ENCODE data around the gene TNNI3K.
"Not testable (repeated sequence)": the region's sequence is repeated elsewhere in the genome, so short reads cannot be mapped to it uniquely, and the experiment has no call there.

Gene TNNI3K, protein sequence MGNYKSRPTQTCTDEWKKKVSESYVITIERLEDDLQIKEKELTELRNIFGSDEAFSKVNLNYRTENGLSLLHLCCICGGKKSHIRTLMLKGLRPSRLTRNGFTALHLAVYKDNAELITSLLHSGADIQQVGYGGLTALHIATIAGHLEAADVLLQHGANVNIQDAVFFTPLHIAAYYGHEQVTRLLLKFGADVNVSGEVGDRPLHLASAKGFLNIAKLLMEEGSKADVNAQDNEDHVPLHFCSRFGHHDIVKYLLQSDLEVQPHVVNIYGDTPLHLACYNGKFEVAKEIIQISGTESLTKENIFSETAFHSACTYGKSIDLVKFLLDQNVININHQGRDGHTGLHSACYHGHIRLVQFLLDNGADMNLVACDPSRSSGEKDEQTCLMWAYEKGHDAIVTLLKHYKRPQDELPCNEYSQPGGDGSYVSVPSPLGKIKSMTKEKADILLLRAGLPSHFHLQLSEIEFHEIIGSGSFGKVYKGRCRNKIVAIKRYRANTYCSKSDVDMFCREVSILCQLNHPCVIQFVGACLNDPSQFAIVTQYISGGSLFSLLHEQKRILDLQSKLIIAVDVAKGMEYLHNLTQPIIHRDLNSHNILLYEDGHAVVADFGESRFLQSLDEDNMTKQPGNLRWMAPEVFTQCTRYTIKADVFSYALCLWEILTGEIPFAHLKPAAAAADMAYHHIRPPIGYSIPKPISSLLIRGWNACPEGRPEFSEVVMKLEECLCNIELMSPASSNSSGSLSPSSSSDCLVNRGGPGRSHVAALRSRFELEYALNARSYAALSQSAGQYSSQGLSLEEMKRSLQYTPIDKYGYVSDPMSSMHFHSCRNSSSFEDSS

DNA sequence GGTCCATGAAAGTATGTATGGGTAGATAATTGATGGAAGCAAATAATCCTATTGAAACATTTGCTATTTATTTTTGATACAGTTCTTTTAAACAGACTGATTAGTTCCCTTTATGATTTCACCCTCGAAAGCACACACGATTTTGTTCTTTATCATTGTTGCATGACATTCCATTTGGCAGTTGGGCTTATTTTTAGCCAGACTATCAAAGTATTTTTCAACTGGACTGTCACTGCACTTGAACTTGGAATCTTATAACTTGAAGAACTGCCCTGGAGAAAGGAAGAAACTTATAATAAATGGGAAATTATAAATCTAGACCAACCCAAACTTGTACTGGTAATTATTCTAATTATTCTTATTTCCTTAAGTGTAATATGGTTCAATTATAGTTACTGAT, at the start of gene TNNI3K:
TNNI3K (plus strand) TSS at position 235 of the 400 bp plus-strand sequence; CDS start at position 300, 65 bp downstream.
- no peak for DNase-seq (ENCODE audit: low read depth)

- DNase-seq (ENCODE audit: low read depth) = peak; percentile 40
Observed at GRCh38 chr1:74193908-74194307, 41.3 kb upstream of the TNNI3K start.

DNA sequence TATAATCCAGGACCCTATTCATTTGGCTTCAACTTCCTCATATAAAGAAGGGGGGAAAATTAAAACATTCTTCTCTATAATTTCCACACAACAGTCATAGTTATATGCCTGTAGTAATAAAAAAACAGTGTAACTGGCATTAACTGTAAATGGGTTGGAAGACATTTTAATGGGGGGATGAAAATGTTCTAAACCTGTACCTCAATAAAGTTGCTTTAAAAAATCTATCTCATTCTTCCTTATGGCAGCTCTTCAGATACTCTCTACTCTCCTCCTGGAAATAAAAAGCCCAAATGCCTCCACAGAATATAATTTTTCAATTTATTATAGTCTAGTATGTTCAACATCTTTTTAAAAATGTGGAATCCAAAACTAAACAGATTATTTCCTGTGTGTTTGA, 39.8 kb upstream of the TNNI3K start:
- no peak for DNase-seq (ENCODE audit: low read depth)

GRCh38 chr1:74197255-74197654, 37.9 kb upstream of the TNNI3K start:
- DNase-seq (ENCODE audit: low read depth) = no peak

DNA sequence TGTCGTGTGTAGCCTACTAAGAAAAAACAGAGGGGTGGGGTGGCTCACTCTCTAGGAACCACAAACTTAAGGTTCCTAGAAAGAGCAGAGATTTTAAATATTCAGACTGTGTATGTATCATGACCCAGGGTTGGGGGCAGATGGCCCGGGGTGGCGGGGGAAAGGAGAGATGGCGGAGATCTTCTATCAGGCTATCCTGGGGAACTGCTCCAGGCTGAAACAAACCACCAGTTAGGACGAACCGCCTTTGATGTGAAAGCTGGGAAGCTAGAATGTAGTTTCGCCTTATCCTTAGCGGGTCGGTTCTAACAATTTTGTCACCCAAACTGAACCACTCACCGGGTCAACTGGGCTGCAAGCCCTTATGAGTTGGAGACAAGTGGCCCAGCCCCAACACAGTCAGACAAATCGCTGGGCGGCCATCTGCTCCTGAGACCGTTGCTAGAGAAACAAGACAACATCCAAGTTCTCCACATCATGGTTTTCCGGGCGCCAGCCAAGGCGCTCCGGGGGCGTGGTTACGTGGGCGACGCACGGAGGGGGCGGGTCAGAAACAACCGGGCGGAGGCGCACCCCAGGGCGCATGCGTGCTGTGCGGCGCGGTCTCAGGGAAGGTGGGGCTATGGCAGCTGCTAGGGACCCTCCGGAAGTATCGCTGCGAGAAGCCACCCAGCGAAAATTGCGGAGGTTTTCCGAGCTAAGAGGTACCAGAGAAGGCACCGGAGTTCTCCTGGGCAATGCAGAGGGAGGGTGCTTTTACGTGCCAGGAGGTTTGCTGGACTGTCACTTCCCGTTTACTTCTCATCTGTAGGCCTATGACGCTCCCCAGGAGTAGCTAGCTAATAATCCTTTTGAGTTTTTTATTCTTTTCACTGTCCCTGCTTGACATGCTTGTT, 37.3 kb upstream of the TNNI3K start, which contains the start of the genes FPGT and LRRIQ3:
FPGT (plus strand) TSS at position 586 of the 896 bp plus-strand sequence; CDS start at position 623, 37 bp downstream.
LRRIQ3 (minus strand) TSS at position 520 of the 896 bp plus-strand sequence. CDS start 14,492 bp downstream, outside the sequence.
- peak; percentile 94 for DNase-seq (ENCODE audit: low read depth)

DNA sequence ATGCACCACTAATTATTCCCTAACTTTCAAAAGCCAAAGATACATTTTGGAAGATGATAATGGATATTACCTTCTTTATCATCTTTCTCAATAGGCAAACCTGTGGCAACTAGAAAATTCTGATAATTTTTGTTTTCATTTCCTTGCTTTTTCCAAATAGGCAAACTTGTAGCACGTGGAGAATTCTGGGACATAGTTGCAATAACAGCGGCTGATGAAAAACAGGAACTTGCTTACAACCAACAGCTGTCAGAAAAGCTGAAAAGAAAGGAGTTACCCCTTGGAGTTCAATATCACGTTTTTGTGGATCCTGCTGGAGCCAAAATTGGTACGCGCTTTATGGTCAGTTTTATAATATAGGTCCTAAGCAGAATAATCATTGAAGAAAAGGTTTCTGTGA, 35.7 kb upstream of the TNNI3K start:
- no peak for DNase-seq (ENCODE audit: low read depth)

DNA sequence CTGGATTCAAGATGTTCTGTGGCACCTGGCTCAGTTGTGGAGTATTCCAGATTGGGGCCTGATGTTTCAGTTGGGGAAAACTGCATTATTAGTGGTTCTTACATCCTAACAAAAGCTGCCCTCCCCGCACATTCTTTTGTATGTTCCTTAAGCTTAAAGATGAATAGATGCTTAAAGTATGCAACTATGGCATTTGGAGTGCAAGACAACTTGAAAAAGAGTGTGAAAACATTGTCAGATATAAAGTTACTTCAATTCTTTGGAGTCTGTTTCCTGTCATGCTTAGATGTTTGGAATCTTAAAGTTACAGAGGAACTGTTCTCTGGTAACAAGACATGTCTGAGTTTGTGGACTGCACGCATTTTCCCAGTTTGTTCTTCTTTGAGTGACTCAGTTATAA, 29.9 kb upstream of the TNNI3K start:
- DNase-seq (ENCODE audit: low read depth) = peak; percentile 65

- DNase-seq (ENCODE audit: low read depth) = no peak
Observed at GRCh38 chr1:74215229-74215628, 20.0 kb upstream of the TNNI3K start.

DNA sequence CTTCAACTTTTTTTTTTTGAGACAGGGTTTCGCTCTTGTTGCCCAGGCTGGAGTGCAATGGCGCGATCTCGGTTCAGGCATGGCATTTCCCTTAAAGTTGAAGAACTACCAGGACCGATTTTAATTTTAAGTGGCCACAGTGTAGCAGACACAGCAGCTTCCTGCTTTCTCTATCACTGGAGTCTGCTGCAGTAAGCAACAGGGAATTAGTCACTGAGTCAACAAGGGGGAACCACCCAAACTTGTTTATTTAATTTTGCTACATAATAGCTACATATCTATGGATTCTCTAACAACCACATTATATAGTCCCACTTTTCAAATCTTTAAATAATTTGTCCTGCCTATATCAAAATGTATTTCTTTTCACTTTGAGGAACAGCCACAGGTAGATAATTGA, 12.5 kb upstream of the TNNI3K start:
- DNase-seq (ENCODE audit: low read depth) = no peak

- DNase-seq (ENCODE audit: low read depth) = no peak
Observed at GRCh38 chr1:74223453-74223852, 11.7 kb upstream of the TNNI3K start.

DNA sequence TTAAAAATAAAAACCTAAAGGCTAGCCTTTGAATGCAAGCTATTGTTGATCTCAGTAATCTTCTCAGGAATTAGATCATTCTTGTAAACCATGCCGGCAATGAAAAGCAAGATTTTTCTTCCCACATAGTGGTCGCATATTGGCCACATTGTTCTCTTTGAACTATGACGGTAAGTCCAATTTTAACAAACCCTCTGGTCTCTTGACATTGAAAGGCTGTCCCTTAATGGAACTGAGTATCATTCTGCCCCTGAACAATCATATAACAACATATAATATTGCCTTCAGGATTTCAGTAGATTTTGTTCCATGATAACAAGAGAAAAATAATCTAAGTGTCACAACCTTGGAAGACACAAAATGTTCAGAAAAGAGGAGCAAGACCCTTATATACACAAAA, 1.3 kb downstream of the TNNI3K start:
- DNase-seq (ENCODE audit: low read depth) = no peak

GRCh38 chr1:74237035-74237434, 1.8 kb downstream of the TNNI3K start:
- DNase-seq (ENCODE audit: low read depth) = no peak

DNA sequence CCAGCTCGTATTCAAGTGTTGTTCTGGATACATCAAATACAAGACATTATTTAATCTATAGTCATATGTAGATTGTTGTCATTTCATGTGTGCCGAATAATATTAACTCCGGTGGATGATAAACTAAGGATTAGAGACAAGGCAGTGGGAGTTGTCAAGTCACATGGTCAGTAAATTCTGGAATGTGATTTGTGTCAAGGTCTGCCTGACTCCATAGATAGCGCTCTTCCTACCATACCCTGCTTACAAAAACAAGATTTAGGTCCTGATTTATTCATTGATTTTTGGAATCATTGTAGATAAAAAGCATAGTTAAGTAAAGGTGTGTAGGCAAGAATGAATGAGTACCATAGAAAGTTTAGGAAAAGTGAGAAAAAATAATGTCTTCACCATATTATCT, 2.6 kb downstream of the TNNI3K start:
- no peak for DNase-seq (ENCODE audit: low read depth)

DNA sequence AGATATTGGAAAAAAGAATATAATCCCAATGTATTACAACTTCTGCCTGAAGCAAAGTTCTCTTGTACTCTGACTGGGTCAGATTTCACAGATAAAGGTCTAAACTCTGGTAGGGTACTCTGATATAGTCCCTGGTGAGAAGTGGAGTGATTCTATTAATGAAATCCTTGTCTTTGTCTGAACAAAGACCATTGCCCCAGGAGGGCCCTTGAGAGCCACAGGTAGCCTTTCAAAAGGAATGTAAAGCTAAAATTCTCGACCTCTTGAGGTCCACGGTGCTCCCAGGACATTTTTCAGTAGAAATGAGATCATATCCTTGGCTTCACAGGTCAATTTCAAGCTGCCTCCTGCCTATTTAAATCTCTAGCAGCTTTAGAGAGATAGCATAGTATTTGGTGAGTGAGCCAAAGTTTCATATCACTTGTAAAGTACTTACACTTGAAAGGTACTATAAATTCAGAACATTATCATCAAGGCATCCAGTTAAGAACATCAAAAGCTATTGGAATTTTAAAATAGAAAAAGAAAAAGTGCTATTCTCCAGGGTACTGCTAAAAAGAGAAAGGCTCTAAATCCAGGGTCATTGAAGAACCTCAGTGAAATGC, 10.1 kb downstream of the TNNI3K start:
- no peak for DNase-seq (ENCODE audit: low read depth)

DNA sequence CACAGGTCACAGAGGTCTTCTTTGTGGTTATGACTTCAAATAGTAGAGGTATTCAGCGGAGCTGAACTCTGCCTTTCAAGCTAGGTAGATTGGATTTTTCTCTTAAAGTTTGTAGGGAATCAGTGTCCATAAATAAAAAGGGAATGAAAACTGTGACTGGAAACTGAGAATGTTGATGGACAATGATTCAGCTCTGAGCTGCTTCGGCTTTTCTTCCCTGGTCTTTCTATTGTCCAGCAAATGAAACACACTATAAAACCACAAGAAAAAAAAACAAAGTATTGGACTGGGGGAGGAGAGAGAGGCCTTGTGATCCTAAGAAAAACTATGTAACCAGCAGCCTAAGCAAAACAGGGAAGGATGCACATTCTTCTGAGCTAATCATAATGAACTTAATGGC, 11.1 kb downstream of the TNNI3K start:
- DNase-seq (ENCODE audit: low read depth) = no peak

DNA sequence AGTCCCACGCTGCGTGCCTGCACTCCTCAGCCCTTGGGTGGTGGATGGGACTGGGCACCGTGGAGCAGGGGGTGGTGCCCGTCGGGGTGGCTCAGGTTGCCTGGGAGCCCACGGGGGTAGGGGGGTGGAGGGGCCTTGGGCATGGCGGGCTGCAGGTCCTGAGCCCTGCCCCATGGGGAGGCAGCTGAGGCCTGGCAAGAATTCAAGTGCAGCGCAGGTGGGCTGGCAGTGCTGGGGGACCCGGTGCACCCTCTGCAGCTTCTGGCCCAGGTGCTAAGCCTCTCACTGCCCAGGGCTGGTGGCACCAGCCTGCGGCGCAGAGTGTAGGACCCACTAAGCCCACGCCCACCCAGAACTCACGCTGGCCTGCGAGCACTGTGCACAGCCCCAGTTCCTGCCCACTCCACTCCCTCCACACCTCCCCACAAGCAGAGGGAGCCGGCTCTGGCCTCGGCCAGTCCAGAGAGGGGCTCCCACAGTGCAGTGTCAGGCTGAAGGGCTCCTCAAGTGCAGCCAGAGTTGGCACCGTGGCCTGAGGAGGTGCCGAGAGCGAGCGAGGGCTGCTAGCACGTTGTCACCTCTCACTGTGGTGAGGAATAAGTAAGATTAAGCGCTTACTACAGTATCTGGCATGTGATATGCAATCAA, 12.8 kb downstream of the TNNI3K start:
- no peak for DNase-seq (ENCODE audit: low read depth)

DNA sequence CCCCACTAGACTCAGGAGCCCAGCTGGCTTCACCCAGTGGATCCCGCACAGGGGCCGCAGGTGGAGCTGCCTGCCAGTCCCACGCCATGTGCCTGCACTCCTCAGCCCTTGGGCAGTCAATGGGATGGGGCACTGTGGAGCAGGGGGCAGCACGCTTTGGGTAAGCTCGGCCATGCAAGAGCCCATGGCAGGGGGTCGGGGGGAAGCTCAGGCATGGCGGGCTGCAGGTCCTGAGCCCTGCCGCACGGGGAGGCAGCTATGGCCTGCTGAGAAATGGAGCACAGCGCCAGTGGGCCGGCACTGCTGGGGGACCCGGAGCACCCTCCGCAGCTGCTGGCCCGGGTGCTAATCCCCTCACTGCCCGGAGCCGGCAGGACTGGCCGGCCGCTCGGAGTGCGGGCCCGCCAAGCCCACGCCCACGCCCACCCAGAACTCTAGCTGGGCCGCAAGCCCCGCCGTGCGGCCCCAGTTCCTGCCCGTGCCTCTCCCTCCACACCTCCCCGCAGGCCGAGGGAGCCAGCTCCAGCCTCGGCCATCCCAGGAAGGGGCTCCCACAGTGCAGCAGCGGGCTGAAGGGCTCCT, 18.1 kb downstream of the TNNI3K start:
- DNase-seq (ENCODE audit: low read depth) = not testable (repeated sequence)

GRCh38 chr1:74266001-74266400, 30.8 kb downstream of the TNNI3K start:
- no peak for DNase-seq (ENCODE audit: low read depth)

DNA sequence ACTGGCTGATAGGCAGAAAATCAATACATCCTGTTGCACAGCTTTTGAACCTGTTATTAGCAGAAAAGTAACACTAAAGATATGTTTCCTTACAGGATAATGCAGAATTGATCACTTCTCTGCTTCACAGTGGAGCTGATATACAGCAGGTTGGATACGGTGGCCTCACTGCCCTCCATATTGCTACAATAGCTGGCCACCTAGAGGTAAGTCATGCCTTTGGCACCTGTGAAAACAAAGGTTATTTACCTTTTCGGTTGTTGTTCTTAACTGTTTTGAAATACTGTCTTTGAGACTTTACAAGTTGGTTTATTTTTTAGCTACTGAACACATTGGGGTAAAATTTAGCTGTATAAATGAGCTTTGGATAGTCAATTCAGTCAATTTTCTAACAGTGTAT, 36.3 kb downstream of the TNNI3K start:
- no peak for DNase-seq (ENCODE audit: low read depth)

- DNase-seq (ENCODE audit: low read depth) = no peak
Observed at GRCh38 chr1:74280642-74281396, 45.6 kb downstream of the TNNI3K start.
